Osteocyte (in vitro differentiated cells): Measurements from ENCODE around the gene FGR. TPM values are rescaled to one million over a fixed set of nuclear protein-coding genes. Genes with fewer than 3 reads are reported as not detected.

ENCODE experiments used
- DNase-seq: peaks from one replicate; pipeline ENCODE4 v3.0.0; 2021; ENCODE audit warnings: mixed read lengths; ENCODE audit not compliant: unreplicated experiment; ENCODE audit errors: extremely low spot score
- H3K27ac Mint-ChIP-seq: one replicate; pipeline ENCODE4 v1.8.0; 2021; ENCODE audit warnings: mild to moderate bottlenecking, mixed read lengths; ENCODE audit not compliant: unreplicated experiment
- H3K27me3 Mint-ChIP-seq: one replicate; pipeline ENCODE4 v1.8.0; 2021; ENCODE audit warnings: mixed read lengths; ENCODE audit not compliant: unreplicated experiment
- H3K36me3 Mint-ChIP-seq: one replicate; pipeline ENCODE4 v1.8.0; 2021; ENCODE audit warnings: mixed read lengths; ENCODE audit not compliant: unreplicated experiment
- H3K4me1 Mint-ChIP-seq: one replicate; pipeline ENCODE4 v1.8.0; 2021; ENCODE audit warnings: mixed read lengths; ENCODE audit not compliant: unreplicated experiment
- H3K4me3 Mint-ChIP-seq: one replicate; pipeline ENCODE4 v1.8.0; 2021; ENCODE audit warnings: mild to moderate bottlenecking, moderate library complexity, mixed read lengths; ENCODE audit not compliant: unreplicated experiment
- H3K9me3 Mint-ChIP-seq: one replicate; pipeline ENCODE4 v1.8.0; 2021; ENCODE audit warnings: mixed read lengths; ENCODE audit not compliant: unreplicated experiment
- total RNA-seq: library from RNA; stranded (reverse); gene quantifications from 2 replicates; pipeline ENCODE4 v1.2.1, GENCODE V29; 2021
- TF ChIP-seq, protein P1 (sequence below): fragments of 200-600 bp; sonication (generic); IDR thresholded peaks from 2 replicates; pipeline ENCODE4 v1.5.0; 2021; ENCODE audit warnings: antibody characterized with exemption, mild to moderate bottlenecking, moderate library complexity

FGR gene
- total RNA-seq, 1 donor from 2014 or later = not detected

DNA sequence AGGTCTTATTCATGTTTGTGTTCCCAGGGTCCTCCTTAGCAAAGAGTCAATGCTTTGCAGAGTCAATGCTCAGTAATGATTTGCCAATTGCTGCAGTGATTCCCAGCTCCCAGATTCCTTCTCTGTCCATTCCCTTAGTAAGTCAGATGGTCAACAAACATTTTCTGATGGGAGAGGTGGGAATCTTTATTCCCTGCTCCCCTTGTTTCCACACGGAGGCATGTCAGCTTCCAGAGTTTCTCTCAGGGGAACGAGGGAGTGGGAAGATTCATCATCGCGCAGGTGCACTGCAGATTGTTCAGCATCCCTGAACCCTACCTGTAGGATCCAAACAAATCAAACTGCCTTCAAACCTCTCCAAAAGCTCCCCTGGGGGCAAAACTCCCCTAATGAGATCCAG, 23.5 kb downstream of the FGR start:
- DNase-seq = no peak
- Mint-ChIP-seq H3K4me1 (no peaks in the 10 kb centered on the region), H3K4me3 (no peak overlapping the region), H3K27ac (no peak overlapping the region), H3K27me3 (no peaks in the 10 kb centered on the region), H3K9me3 (no peaks in the 10 kb centered on the region), H3K36me3 (no peaks in the 10 kb centered on the region)
- TF ChIP-seq, protein P1, sequence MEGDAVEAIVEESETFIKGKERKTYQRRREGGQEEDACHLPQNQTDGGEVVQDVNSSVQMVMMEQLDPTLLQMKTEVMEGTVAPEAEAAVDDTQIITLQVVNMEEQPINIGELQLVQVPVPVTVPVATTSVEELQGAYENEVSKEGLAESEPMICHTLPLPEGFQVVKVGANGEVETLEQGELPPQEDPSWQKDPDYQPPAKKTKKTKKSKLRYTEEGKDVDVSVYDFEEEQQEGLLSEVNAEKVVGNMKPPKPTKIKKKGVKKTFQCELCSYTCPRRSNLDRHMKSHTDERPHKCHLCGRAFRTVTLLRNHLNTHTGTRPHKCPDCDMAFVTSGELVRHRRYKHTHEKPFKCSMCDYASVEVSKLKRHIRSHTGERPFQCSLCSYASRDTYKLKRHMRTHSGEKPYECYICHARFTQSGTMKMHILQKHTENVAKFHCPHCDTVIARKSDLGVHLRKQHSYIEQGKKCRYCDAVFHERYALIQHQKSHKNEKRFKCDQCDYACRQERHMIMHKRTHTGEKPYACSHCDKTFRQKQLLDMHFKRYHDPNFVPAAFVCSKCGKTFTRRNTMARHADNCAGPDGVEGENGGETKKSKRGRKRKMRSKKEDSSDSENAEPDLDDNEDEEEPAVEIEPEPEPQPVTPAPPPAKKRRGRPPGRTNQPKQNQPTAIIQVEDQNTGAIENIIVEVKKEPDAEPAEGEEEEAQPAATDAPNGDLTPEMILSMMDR = no peak

DNA sequence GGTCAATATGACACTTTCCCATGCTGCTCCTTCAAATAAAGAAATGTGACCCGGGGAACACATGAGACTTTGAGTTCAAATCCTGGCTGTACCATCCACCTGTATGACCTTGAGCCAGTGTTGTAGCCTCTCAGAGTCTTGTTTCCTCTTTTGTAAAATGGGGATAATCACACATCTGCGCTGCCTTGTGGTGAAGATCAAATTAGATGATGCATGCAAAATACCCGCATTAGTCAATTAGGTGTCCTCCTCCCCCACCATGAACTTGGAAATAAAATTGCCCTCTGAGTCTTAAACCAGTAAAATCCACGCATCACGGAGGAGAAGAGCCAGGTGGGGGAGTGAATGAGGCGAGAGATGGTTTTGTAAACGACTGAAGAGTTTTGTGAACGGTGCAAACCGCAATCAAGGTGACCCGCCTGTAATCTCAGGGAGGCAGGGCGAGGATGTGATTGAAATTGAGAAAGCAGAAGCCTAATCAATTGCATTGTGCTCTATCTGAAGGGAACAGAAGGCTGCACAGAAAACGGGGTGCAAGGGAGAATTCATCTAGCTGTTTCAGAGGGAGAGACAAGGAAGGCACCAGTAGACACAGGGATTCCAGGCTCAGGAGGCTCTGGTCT, 25.3 kb downstream of the FGR start:
- Mint-ChIP-seq H3K36me3 (no peaks in the 10 kb centered on the region), H3K27me3 (no peaks in the 10 kb centered on the region), H3K9me3 (no peaks in the 10 kb centered on the region), H3K4me1 (peaks cover 6% of the 10 kb centered on the region), H3K4me3 (no peak overlapping the region), H3K27ac (no peak overlapping the region)
- TF ChIP-seq, protein P1 = no peak
- no peak for DNase-seq

DNA sequence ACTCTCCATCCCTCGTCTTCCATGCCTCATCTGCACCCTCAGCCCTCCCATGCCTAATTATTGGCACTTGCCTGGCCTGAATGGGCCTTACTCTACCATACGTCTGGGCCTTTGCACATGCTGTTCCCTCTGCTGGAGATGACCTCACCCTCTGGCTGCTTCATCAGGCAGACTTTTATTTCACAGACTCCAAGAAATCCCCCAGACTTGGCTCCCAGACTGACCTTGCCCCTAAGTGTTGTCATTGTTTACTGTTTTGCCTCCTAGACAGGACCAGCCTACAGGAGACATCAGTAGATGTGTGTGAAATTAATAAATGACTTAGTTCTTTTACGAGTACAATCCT, 25.8 kb downstream of the FGR start:
- TF ChIP-seq, protein P1 = no peak
- DNase-seq = no peak
- no peaks in the 10 kb centered on the region for H3K36me3 Mint-ChIP-seq
- H3K27me3 Mint-ChIP-seq = no peaks in the 10 kb centered on the region
- peaks cover 8% of the 10 kb centered on the region for H3K4me1 Mint-ChIP-seq
- H3K4me3 Mint-ChIP-seq = no peak overlapping the region
- no peak overlapping the region for H3K27ac Mint-ChIP-seq
- no peaks in the 10 kb centered on the region for H3K9me3 Mint-ChIP-seq

- H3K4me1 Mint-ChIP-seq = peaks cover 8% of the 10 kb centered on the region
- H3K36me3 Mint-ChIP-seq = no peaks in the 10 kb centered on the region
- no peaks in the 10 kb centered on the region for H3K9me3 Mint-ChIP-seq
- H3K27ac Mint-ChIP-seq = peak overlapping the region; percentile 82
- no peak for DNase-seq
- no peak overlapping the region for H3K4me3 Mint-ChIP-seq
- H3K27me3 Mint-ChIP-seq = no peaks in the 10 kb centered on the region
- TF ChIP-seq, protein P1 = no peak
Observed at GRCh38 chr1:27607239-27607804, 27.7 kb downstream of the FGR start.

- H3K4me1 Mint-ChIP-seq = peaks cover 10% of the 10 kb centered on the region
- peak overlapping the region; percentile 82 for H3K27ac Mint-ChIP-seq
- H3K36me3 Mint-ChIP-seq = no peaks in the 10 kb centered on the region
- H3K4me3 Mint-ChIP-seq = no peak overlapping the region
- TF ChIP-seq, protein P1 = no peak
- no peaks in the 10 kb centered on the region for H3K27me3 Mint-ChIP-seq
- DNase-seq = no peak
- H3K9me3 Mint-ChIP-seq = no peaks in the 10 kb centered on the region
Observed at GRCh38 chr1:27606708-27607238, 28.2 kb downstream of the FGR start.
